ENCODE measurements around the gene TREX2.

DNA sequence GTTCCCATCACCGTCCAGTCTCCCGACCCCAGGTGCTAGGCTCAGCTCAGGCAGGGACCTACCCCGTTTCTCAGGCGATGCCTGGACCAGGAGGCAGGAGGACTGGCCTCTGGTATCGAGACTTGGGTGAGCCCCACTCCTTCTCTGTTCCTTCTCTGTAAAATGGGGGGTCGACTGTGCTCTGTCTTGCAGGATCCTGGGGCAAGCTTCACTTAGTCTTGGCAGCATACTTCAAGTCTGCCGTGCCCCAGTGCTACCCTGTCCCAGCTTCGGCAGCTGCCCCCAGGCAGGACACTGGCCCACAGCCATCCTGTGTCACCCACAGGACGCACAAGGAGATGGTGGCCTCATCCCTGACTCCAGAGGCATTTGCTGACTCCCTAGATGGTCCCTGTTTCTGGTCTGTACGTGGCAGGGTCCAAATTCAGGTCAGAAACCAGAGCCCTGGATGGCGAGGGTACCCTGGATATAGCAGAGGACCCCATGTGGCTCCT is 31.6 kb upstream of the TREX2 start:
- no peak for TF ChIP-seq POLR2A (IDR thresholded peaks at IDR 0.05)
- TF ChIP-seq, protein P1, sequence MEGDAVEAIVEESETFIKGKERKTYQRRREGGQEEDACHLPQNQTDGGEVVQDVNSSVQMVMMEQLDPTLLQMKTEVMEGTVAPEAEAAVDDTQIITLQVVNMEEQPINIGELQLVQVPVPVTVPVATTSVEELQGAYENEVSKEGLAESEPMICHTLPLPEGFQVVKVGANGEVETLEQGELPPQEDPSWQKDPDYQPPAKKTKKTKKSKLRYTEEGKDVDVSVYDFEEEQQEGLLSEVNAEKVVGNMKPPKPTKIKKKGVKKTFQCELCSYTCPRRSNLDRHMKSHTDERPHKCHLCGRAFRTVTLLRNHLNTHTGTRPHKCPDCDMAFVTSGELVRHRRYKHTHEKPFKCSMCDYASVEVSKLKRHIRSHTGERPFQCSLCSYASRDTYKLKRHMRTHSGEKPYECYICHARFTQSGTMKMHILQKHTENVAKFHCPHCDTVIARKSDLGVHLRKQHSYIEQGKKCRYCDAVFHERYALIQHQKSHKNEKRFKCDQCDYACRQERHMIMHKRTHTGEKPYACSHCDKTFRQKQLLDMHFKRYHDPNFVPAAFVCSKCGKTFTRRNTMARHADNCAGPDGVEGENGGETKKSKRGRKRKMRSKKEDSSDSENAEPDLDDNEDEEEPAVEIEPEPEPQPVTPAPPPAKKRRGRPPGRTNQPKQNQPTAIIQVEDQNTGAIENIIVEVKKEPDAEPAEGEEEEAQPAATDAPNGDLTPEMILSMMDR (IDR thresholded peaks at IDR 0.05), result no peak
- TF ChIP-seq EP300 (IDR thresholded peaks at IDR 0.05), result no peak

Measured in ovary (tissue), 3 donors.